Stimulated activated CD8-positive, alpha-beta memory T cell treated with anti-CD3 and anti-CD28 coated beads, Interleukin-15, amount 100 ng/mL, for 4 hours (primary cell): Measurements from ENCODE around the gene PDAP1.
A peak's percentile ranks its signal among the peaks of the same experiment; 100 is the strongest.
"Not testable (repeated sequence)": the region's sequence is repeated elsewhere in the genome, so short reads cannot be mapped to it uniquely, and the experiment has no call there.

ENCODE experiments used
- DNase-seq, 2 donors: peaks; one replicate each; pipeline ENCODE4 v3.0.0-alpha.2; 2020; ENCODE audit warnings: low read depth in 2 of 2

PDAP1 gene

DNA sequence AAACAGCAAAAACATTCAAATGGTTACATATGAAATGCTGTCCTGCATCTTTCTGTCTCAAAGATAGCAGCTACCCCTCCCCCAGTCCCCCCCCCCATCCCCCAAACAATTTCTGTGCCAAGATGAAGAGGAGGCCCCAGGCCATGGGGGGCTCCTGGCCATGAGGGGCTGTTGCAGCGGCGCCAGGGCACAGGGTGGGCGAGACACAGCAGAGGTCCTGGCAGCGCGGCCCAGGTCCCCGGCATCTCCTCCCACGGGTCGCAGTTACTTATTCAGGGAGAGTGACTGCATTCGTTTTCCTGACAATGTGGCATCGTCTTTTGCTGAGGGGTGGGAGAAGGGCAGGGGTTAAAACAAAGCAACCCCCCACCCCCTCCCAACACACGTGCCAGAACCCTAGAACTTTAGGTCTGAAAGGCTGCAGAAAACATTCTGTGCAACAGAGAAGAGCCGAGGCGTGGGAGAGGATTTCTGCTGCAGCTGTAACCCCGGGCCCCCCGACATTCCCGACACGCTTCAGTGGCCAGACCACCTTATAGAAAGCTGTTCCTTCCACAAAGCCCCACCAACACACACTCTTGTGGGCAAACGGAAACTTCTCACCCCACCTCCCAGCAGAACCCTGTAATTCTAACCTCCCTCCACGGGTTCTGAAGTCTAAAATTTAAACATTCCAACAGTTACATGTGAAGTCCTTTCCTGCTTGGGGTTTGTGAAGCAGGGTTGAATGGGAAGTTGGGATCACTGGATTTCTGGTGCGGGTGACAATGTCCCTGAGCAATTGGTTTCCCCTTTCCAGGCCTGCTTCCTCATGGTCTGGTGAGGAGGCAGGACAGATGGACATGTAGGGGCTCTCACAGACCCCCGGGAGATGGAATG is 11.7 kb downstream of the PDAP1 start:
- DNase-seq, result no peak

DNA sequence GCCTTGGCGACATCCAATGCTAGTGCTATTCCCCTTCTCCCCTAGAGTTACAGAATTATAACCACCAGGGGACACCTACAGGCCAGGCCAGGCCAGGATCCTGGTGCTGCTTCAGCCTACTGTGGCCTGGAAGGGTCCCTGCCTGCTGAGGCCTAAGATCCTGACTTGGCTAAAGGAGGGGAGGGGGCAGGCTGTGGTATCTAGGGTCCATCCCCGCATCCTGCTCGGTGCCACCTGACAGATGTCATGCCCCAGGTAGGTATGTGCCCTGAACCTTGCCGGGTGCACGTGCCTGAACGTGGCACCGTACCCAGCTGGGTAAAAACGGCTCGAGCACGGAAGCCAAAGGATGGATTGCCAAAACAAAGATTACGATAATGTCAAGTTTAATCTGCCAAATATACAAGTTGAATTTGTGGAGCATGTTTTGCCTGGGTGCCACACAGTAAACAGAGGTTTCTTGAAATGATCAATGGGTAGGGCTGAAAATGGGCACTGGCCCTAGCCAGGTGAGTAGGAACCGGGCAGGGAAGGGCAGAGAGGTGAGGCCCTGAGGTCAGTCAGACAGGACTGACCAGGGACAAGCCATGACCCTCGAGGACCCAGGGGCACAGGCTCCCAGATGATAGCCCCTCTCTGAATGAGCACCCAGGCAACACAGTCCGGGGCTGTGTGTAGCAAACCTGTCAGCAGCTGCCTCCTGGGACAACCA is 12.6 kb downstream of the PDAP1 start:
- no peak for DNase-seq

DNA sequence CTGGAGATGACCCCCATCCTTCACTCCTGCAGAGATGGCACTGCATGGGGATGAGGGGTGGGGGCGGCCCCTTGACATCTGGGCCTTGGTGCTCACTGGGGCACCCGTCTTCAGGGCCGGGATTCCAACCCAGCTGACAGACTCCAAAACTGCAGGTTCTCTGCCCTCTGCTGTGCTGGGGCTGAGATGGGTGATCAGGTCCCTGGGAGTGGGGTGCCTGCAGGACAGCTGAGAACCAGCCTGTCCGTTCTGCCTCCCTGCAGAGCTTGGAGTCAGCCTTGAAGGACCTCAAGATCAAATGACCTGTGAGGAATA is 14.3 kb downstream of the PDAP1 start:
- DNase-seq, result no peak

DNA sequence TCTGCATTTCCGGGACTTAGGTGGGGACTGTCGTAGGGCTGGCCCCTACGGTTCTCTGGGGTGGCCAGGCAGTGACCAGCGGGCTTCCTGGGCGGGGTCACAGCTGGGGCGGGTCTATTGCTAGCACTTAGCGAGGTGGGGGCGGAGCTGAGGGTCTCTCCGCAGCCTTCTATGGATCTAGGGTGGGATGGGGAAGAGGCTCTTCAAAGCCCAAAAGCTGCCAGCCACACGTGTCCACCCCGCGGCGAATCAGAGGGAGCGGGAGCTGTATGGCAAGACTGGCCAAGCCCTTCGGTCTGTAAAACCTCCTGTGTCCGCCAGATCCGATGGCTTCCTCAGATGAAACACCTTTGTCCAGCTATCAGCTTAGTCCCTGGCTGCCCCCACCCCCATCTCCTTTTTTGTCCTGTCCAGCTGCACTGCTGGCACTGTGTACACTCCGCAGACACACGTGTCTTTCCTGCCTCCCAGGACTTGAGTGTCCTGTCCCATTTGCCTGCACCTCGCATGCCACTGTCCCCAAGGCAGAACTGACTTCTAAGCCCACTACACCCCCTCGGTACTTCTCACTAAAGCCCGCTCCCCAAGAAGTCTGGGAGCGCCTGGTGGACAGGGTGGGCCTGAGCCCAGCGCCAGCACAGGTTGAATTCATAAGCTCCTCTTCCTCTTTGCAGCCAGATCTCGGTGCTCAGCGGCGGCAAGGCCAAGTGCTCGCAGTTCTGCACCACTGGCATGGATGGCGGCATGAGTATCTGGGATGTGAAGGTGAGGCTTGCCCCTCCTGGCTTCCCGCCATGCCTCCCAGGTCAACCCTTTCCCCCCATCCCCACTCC is 14.8 kb downstream of the PDAP1 start:
- no peak for DNase-seq

DNA sequence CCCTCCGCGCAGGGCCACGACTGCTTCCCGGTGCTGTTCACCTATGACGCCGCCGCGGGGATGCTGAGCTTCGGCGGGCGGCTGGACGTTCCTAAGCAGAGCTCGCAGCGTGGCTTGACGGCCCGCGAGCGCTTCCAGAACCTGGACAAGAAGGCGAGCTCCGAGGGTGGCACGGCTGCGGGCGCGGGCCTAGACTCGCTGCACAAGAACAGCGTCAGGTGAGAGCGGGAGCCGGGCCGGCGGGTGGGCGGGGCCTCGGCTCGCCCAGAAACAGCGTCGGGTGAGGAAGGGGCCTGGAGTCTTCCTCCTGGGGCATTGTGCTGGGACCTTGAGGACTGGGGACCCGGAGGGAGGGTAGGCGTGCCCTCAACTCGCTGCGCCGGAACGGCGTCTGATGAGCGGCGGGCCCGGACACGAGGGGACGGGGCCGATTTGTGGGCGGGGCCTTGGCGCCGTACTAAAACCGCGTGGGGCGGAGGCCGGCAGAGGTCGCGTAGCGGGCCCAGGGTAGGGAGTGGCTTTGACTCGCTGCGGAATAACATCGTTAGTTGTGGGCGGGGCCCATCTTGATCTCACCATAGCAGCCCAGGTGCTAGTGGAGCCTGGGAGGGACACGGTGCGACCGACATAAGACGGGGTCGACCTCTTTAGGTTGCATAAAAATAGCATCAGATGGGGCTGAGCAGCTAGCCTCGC is 15.6 kb downstream of the PDAP1 start:
- DNase-seq, result peak; percentile 60 to 62

DNA sequence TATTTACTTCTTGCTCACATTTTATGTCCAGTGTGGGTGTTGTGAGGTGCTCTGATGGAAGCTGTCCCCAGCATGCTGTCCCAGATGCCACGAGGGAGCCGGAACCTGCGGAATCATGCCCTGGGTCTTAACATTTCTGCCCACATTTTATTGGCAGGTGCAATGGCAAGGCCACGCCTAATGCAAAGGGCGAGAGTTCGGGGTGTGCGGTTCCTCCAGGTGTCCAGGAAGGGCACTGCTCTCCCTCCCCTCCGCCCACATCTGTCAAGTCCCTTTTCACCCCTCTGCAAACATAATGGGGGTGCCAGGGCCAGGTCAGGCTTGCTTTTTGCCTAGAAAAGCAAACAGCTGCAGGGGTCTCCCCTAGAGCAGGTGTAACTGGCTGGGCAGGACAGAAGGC is 16.4 kb downstream of the PDAP1 start:
- no peak for DNase-seq

DNA sequence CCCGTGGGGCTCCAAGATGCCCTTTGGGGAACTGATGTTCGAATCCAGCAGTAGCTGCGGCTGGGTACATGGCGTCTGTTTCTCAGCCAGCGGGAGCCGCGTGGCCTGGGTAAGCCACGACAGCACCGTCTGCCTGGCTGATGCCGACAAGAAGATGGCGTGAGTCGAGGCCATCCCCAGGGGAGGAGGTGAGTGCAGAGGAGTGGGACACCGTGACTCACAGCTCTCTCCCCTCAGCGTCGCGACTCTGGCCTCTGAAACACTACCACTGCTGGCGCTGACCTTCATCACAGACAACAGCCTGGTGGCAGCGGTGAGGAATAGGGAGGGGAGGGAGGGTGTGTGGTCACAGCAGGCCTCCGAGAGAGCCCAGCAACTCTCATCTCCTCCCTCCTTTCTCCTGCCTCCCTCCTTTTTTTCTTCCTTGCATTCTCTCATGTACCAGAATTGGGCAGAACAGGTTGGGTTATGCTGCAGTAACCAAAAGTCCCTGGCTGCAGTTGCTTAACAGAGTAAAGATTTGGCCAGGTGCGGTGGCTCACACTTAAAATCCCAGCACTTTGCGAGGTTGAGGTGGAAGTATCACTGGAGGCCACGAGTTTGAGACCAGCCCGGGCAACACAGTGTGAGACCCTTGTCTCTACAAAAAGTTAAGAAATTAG is 17.3 kb downstream of the PDAP1 start:
- no peak for DNase-seq

DNA sequence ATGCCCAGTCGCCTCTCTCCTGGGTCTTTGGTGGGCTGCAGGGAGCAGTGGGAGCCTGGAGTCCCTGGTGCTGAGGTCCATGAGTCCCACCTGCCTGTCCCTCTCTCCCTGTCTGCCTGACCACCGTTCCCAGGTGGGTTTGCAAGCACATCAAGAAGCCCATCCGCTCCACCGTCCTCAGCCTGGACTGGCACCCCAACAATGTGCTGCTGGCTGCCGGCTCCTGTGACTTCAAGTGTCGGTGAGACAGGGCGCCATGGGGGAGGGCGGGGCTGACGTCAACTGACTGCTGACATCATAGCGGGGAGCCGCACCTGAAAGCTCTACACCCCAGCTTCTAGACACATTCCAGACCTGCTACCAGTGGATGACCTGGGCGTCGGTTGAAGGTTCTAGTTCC is 18.6 kb downstream of the PDAP1 start:
- DNase-seq, result no peak

DNA sequence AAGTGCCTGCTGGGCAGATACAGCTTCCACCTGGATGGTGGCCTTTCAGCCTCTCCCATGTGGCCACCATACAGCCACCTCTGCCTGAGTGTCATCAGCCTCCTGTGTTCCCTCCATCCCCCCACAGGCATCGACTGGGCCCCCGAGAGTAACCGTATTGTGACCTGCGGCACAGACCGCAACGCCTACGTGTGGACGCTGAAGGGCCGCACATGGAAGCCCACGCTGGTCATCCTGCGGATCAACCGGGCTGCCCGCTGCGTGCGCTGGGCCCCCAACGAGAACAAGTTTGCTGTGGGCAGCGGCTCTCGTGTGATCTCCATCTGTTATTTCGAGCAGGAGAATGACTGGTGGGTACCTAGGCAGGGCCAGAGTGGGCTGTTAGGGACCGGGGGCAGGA is 20.5 kb downstream of the PDAP1 start:
- DNase-seq, result no peak

DNA sequence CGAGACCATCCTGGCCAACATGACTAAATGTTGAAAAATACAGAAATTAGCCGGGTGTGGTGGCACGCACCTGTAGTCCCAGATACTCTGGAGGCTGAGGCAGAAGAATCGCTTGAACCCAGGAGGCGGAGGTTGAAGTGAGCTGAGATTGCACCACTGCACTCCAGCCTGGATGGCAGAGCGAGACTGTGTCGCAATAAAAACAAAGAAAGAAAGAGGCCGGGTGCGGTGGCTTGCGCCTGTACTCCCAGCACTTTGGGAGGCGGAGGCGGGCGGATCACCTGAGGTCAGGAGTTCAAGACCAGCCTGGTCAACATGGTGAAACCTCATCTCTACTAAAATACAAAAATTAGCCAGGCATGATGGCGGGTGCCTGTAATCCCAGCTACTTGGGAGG is 21.2 kb downstream of the PDAP1 start:
- not testable (repeated sequence) for DNase-seq

DNA sequence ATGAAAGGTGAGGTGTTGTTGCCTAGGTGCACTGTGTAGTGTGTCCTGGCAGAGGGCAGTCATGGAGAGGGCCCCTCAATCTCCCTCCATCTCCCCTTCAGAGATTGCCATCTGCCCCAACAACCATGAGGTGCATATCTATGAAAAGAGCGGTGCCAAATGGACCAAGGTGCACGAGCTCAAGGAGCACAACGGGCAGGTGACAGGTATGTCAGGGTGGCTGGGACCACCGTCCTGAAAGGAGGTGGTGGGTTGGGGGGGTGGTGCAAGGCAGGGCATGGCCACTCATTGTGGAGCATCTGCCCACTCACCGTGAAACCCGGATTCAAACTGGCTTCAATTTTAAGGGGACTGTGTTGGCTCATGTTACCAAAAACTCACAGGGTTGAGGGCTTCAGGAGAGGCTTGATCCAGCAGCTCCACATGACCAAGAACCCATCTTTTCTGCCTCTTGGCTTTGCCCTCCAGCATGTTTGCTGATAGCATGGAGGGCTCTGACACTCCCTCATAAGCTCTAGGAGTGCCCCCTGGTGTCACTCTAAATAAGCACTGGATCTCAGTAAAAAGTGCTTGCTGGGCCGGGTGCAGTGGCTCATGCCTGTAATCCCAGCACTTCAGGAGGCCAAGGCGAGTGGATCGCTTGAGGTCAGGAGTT is 21.7 kb downstream of the PDAP1 start:
- DNase-seq, result no peak

DNA sequence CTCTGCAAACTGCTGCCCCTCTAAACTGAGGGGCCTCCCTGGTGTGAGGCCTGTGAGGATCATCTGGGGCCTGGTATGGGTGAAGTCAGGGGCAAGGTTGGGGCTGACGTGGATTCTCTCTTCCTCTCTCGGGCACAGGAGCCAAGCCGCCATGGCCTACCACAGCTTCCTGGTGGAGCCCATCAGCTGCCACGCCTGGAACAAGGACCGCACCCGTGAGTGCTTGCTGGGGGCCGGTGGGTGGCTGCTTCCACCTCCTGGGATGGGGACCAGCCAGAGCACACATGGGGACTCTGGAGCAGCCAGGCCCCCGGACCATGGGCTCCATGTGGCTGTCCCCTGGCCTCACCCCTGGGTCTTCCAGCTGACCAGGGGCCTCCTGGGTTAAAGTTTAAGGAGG is 22.8 kb downstream of the PDAP1 start:
- no peak for DNase-seq

DNA sequence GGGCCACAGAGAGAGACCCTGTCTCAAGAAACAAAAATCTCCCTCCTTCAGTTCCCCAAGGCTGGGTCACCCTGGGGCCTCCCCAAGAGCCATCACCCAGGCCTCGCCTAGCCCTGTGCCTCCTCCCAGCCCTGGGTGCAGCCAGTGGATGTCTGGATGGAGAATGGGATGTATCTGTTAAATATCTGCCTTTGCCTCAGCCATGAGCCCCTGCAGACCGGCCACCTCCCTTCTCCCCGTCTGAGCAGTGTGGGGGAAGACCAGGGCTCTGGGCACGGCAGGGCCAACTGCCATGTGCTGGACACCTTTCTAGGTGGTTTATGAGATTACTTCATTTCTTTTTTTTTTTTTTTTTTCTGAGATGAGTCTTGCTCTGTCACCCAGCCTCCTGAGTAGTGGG is 23.9 kb downstream of the PDAP1 start:
- no peak for DNase-seq

DNA sequence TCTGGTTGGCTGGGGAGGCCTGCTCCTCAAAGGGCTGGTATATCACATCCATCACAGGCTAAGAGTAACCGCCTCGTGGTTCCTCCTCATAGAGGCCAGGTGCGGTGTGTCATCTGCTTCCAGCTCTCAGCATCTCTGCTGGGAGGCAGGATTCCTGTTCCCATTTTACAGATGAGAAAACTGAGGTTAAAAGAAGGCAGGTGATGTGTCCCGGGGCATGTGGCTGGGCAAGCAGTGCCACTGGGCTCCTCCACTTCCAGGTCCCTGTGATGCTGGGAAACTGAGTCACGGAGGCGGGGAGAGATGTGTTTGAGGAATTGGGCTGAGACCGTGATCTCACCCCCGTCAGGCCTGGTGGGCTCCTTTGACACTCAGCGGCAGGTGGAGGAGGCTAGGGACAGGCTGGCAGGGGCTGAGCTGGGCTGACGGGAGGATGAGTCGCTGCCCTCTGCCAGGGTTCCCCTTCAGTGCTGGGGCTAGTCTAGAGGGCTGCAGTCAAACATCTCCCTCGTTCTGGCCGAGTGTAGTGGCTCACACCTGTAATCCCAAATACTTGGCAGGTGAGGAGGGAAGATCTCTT is 24.5 kb downstream of the PDAP1 start:
- DNase-seq, result no peak

DNA sequence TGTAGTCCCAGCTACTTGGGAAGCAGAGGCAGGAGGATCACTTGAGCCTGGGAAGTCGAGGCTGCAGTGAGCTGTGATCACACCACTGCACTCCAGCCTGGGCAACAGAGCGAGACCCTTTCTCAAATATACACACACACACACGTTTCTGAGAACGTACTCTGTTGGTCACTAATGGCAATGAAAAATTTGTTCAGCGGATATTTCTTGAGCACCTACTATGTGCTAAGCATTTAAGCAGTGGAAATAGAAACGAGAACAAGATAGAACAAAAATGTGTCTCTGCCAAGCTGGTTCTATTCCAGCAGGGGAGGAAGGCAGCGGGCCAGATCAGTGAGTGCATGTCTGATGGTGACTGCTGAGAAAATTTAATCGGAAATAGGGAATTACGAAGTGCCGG is 25.2 kb downstream of the PDAP1 start:
- DNase-seq, result no peak

DNA sequence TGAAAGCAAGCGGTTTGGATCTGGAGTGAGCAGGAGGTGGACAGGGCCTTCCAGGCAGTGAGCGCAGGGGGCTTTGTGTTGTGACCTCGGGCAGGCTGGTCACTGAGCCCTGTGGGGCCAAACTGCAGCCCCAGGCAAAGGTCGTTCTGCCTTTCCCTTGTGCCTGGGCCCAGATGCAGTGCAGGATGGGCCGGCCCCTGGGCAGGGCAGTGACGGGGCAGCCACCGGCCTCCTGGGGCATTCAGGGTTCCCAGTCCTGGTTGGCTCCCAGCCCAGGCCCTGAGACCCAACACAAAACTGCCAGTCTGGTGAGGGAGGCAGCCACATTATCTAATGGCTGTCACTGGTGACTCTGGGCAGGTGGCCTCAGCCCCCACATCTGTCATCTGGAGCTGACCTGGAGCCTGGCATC is 26.7 kb downstream of the PDAP1 start:
- DNase-seq, result no peak

DNA sequence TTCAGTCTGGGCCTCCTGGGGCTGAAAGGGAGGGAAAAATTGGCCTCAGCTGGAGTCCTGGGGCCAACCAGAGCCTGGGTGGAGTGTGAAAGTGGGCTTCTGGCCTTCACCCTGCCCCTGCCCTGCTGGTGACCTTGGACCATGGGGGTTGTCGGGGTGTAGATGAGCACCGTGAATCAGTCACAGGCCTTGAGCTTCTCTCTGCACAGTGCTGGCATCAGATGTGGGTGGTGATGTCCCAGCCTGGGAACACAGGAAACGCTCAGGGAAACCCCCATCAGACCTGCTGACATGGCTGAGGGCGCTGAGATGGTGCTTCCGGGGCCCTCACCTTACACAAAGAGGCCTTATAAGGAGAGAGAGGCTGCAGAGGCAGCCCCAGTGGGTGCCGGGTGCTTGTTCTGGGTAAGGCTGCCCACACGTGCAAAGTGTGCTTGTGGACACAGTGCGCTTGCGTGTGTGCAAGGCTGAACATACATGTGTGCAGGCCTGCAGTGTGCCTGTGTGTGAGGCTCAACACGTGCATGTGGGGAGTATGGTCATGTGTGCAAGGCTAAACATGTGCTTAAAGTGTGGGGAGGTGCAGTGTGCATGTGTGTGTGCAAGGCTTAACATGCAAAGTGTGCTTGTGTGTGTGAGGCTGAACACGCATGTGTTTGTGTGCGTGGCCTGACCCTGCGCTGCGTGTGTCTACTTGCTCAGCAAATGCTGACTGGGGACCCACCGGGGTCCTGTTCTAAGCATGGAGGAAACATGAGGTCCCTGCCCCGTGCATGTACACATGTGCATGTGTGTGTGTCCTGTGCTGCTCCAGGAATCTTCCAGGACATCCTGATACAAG is 27.4 kb downstream of the PDAP1 start:
- DNase-seq, result peak; percentile 80 to 90

DNA sequence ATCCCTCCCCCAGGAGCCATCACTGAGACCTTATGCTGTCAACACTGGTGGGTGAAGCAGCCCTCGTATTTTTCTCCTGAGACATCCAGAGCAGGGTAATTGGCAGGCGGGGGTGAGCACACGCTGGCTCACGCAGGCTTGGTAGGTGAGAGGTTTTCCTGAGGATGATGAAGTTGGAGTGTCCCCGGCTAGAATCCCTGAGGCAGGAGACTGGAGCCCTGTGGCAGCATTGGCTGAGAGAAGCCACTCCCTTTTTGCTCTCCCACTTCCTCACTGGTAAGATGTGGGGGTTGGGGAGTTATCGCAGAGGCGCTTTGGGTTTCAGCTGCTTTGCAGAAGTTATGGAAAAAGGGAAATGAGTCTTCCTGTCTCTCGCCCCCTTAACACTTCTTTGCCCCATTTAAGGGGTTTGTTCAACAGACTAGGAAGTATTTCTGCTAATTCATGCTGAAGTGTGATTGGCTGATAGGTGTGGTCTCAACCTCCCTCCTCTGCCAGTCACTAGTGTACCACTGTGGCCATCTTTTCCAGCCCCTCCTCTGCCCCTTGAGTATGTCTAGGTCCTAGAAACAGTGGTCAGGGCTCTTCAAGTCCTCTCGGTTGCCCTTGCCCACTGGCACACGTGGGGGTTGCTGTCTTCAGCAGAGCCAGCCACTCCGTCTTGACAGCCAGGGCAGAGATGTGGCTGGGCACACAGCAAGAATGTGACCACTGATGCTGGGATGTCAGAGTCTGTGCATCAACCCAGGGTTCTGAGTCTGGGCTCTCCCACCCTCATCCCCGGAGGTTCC is 28.2 kb downstream of the PDAP1 start:
- DNase-seq, result no peak

DNA sequence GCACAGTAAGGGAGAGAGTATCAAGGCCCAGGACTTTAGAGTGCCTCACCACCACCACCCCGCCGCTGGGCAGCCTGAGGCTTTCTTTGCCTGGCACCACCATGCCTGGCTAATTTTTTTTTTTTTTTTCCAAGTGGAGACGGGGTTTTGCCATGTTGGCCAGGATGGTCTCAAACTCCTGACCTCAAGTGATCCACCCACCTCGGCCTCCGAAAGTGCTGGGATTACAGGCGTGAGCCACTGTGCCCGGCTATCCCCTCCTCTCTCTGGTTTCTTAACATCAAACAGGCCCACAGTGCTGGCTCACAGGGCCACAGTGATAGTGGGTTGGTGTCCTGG is 28.7 kb downstream of the PDAP1 start:
- DNase-seq, result not testable (repeated sequence)
